ENCODE measurements around the gene MEP1A.
"Not testable (repeated sequence)": the region's sequence is repeated elsewhere in the genome, so short reads cannot be mapped to it uniquely, and the experiment has no call there.

Gene MEP1A

DNA sequence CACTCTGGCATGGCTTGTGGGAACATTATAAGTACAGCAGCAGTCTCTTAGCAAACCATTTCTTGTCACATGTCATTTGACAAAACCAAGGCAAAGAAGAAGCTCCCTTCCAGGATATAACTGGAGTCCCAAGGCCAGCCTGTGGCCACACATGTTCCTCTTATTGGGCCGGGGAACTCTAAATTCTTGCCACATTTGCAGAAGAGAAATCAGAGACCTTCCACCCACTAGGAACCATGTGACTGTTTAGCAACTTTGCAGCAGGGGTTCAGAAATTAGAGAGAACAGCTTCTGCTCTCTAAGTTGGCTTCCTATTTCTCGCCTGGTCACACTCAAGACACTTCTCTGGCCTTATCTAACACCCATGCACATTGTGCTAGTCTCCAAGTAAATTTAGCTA lies 20.4 kb upstream of the MEP1A start:
- no peaks in the 10 kb centered on the region for H4K20me1 ChIP-seq (ENCODE audit: insufficient read depth, low read length)
- H3K36me3 ChIP-seq (replicated peaks; ENCODE audit: low read depth, low read length), result no peaks in the 10 kb centered on the region
- no peaks in the 10 kb centered on the region for H3K9me3 ChIP-seq (ENCODE audit: insufficient read depth, low read length)
- no peak for TF ChIP-seq EZH2phosphoT487 (IDR thresholded peaks at IDR 0.05; ENCODE audit: low read depth)
- TF ChIP-seq, protein P1, sequence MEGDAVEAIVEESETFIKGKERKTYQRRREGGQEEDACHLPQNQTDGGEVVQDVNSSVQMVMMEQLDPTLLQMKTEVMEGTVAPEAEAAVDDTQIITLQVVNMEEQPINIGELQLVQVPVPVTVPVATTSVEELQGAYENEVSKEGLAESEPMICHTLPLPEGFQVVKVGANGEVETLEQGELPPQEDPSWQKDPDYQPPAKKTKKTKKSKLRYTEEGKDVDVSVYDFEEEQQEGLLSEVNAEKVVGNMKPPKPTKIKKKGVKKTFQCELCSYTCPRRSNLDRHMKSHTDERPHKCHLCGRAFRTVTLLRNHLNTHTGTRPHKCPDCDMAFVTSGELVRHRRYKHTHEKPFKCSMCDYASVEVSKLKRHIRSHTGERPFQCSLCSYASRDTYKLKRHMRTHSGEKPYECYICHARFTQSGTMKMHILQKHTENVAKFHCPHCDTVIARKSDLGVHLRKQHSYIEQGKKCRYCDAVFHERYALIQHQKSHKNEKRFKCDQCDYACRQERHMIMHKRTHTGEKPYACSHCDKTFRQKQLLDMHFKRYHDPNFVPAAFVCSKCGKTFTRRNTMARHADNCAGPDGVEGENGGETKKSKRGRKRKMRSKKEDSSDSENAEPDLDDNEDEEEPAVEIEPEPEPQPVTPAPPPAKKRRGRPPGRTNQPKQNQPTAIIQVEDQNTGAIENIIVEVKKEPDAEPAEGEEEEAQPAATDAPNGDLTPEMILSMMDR (IDR thresholded peaks at IDR 0.05; ENCODE audit: low read depth, low read length), result no peak
- H3K27me3 ChIP-seq (ENCODE audit: low read depth, low read length), result no peaks in the 10 kb centered on the region
- H3K4me2 ChIP-seq (ENCODE audit: low read length), result peak overlapping the region; percentile 51
- peak overlapping the region; percentile 55 for H3K27ac ChIP-seq (ENCODE audit: low read length)
- peak overlapping the region; percentile 11; the same call in 1 of the 2 replicates for H3K4me3 ChIP-seq (ENCODE audit: low read length)
- peaks cover 27% of the 10 kb centered on the region for H3K4me1 ChIP-seq (ENCODE audit: low read length)
- no peaks in the 10 kb centered on the region for H3K79me2 ChIP-seq (ENCODE audit: low read length)
- H3K9ac ChIP-seq (ENCODE audit: low read length), result no peak overlapping the region
- H2AFZ ChIP-seq (ENCODE audit: low read depth, low read length), result peak overlapping the region; percentile 0; the same call in 1 of the 2 replicates

DNA sequence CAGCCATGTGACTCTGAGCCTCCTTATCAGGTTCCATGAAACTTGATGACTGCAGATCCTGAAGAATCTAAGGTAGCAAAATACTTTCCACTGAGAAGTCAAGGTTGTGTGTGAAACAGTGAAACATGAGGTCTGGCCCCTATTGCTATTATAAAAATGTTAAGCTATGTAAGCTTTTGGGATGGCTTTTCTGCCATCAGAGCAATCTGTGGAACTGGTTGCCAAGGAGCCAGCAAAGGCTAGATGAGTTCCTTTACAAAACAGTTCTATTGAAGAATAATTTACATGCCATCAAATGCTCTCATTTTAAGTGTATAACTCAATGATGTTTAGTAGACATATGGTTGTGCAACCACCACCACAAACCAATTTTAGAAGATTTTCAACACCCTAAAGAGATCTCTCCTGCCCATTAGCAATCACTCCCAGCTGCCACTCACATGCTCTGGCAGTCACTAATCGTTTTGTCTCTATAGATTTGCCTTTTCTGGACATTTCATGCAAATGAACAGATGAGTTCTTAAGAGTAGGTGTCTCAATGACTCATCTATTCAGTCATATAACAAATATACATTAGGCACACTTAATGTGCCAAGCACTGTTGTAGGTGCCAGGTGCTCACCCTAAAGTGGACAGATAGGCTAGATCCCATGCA lies 19.9 kb upstream of the MEP1A start:
- Histone ChIP-seq H3K4me2 (ENCODE audit: low read length) (peak overlapping the region; percentile 51), H3K27me3 (ENCODE audit: low read depth, low read length) (no peaks in the 10 kb centered on the region), H2AFZ (ENCODE audit: low read depth, low read length) (0 out of 2 replicates have a peak overlapping the region, but pooled peaks have one; percentile 0), H3K4me3 (ENCODE audit: low read length) (no peak overlapping the region), H3K36me3 (replicated peaks; ENCODE audit: low read depth, low read length) (no peaks in the 10 kb centered on the region), H3K27ac (ENCODE audit: low read length) (peak overlapping the region; percentile 55), H3K4me1 (ENCODE audit: low read length) (peaks cover 27% of the 10 kb centered on the region), H3K9ac (ENCODE audit: low read length) (no peak overlapping the region), H3K79me2 (ENCODE audit: low read length) (no peaks in the 10 kb centered on the region), H4K20me1 (ENCODE audit: insufficient read depth, low read length) (no peaks in the 10 kb centered on the region), H3K9me3 (ENCODE audit: insufficient read depth, low read length) (no peaks in the 10 kb centered on the region)
- TF ChIP-seq EZH2phosphoT487 (IDR thresholded peaks at IDR 0.05; ENCODE audit: low read depth), result no peak

DNA sequence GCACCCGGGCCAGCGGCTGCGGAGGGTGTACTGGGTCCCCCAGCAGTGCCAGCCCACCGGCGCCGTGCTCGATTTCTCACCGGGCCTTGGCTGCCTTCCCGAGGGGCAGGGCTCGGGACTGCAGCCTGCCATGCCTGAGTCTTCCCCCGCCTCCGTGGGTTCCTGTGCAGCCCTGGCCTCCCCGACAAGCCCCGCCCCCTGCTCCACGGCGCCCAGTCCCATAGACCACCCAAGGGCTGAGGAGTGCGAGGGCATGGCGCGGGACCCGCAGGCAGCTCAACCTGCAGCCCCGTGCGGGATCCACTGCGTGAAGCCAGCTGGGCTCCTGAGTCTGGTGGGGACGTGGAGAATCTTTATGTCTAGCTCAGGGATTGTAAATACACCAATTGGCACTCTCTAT lies 18.5 kb upstream of the MEP1A start:
- H3K9me3 ChIP-seq (ENCODE audit: insufficient read depth, low read length); H3K4me2 ChIP-seq (ENCODE audit: low read length); H3K27ac ChIP-seq (ENCODE audit: low read length); H4K20me1 ChIP-seq (ENCODE audit: insufficient read depth, low read length); H3K4me3 ChIP-seq (ENCODE audit: low read length); H3K27me3 ChIP-seq (ENCODE audit: low read depth, low read length); H3K79me2 ChIP-seq (ENCODE audit: low read length); H2AFZ ChIP-seq (ENCODE audit: low read depth, low read length); H3K9ac ChIP-seq (ENCODE audit: low read length); H3K36me3 ChIP-seq (replicated peaks; ENCODE audit: low read depth, low read length): not testable (repeated sequence)
- H3K4me1 ChIP-seq (ENCODE audit: low read length), result peaks cover 27% of the 10 kb centered on the region

DNA sequence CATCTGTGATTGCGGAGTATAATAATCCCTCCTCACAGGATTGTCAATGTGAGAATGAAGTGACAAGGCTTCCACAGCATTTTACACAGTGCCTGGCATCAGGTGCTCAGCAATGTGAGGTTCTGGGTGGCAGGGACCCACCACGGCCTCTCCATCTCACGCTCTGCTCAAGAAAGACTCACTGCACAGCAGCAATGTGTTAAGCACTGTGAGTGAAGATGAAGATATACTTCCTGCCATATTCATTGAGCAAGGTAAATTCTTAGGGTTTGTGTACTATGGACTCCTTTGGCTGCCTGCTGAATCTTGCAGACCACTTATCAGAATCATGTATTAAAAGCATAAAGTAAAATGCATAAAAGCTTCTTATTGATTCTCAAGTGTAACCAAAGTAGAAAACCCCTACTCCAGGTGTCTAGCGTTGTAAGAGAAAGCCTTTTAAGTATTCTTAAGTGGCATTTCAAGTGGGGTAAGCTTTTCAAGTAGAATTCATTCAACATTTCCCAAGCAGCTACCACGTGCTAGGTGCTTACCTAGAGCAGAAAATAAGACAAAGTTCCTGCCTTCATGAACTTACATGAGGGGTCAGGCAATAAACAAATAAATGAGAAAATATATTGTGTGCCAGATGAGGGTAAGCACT lies 17.0 kb upstream of the MEP1A start:
- Histone ChIP-seq H3K27ac (ENCODE audit: low read length) (no peak overlapping the region), H3K27me3 (ENCODE audit: low read depth, low read length) (0 out of 2 replicates have a peak, but pooled peaks cover 5% of the 10 kb centered on the region), H2AFZ (ENCODE audit: low read depth, low read length) (no peak overlapping the region), H3K9me3 (ENCODE audit: insufficient read depth, low read length) (no peaks in the 10 kb centered on the region), H3K4me3 (ENCODE audit: low read length) (no peak overlapping the region), H3K36me3 (replicated peaks; ENCODE audit: low read depth, low read length) (no peaks in the 10 kb centered on the region), H4K20me1 (ENCODE audit: insufficient read depth, low read length) (no peaks in the 10 kb centered on the region), H3K4me2 (ENCODE audit: low read length) (no peak overlapping the region), H3K4me1 (ENCODE audit: low read length) (peaks cover 27% of the 10 kb centered on the region), H3K79me2 (ENCODE audit: low read length) (no peaks in the 10 kb centered on the region), H3K9ac (ENCODE audit: low read length) (no peak overlapping the region)
- TF ChIP-seq, protein P1 (IDR thresholded peaks at IDR 0.05; ENCODE audit: low read depth, low read length), result no peak
- no peak for TF ChIP-seq EZH2phosphoT487 (IDR thresholded peaks at IDR 0.05; ENCODE audit: low read depth)

All from OCI-LY3 (cell line).